C4-2B (cell line): ENCODE measurements around the gene SYMPK.

ENCODE experiments used
- CTCF ChIP-seq: fragments of 450-650 bp; conservative IDR thresholded peaks from 2 replicates; pipeline ENCODE4 v1.5.1; 2017; ENCODE audit warnings: mild to moderate bottlenecking
- ZFX ChIP-seq: fragments of 450-650 bp; IDR thresholded peaks from 2 replicates; pipeline ENCODE4 v1.6.1; 2017

DNA sequence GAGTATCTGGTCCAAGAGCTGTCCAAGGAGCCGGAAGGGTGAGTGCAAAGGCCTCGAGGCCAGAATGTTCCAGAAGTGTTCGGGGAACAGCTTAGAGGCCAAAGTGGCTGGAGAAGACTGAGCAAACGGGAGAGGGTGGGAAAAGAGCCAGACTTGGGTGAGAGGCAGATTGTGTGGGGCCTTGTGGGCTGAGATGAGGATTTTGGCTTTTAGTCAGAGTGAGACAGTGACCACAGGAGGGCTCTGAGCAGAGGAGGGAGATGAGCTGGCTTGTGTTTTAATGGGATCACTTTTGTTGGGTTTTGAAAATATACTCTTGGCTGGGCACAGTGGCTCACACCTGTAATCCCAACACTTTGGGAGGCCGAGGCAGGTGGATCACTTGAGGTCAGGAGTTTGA, 46.0 kb upstream of the SYMPK start:
- no peak for TF ChIP-seq CTCF
- TF ChIP-seq ZFX = no peak
